ENCODE data around the gene P2RX4.

- TF ChIP-seq POLR2A (IDR thresholded peaks at IDR 0.05): no peak
- TF ChIP-seq, protein P1, sequence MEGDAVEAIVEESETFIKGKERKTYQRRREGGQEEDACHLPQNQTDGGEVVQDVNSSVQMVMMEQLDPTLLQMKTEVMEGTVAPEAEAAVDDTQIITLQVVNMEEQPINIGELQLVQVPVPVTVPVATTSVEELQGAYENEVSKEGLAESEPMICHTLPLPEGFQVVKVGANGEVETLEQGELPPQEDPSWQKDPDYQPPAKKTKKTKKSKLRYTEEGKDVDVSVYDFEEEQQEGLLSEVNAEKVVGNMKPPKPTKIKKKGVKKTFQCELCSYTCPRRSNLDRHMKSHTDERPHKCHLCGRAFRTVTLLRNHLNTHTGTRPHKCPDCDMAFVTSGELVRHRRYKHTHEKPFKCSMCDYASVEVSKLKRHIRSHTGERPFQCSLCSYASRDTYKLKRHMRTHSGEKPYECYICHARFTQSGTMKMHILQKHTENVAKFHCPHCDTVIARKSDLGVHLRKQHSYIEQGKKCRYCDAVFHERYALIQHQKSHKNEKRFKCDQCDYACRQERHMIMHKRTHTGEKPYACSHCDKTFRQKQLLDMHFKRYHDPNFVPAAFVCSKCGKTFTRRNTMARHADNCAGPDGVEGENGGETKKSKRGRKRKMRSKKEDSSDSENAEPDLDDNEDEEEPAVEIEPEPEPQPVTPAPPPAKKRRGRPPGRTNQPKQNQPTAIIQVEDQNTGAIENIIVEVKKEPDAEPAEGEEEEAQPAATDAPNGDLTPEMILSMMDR (IDR thresholded peaks at IDR 0.05): no peak
Observed at GRCh38 chr12:121278169-121279070, 68.5 kb downstream of the P2RX4 start.
